ENCODE results near the gene GPR161.

DNA sequence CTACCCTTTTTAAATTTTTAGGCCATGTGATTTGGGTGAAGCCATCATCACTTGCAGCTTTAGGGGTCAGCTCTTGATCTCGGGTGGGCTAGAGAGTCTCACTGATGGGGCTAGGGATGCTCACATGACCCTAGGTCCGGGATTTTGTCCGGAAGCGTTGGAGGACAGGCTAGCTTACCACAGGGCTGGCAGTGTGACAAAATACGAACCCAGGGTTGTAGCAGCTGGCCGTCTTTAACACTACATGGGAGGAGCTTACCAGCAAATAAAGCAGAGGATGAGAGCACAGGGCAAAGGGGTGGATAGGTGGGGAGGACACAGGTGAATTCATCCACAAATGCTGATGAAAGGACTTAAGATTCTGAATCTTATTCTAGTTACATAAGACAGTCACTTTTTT lies 21.9 kb downstream of the GPR161 start:
- no peak for TF ChIP-seq EZH2 (IDR thresholded peaks at IDR 0.05; ENCODE audit: insufficient read depth, poor library complexity, severe bottlenecking)
- no peak for TF ChIP-seq EZH2phosphoT487 (IDR thresholded peaks at IDR 0.05; ENCODE audit: insufficient read depth, low read depth)
